VCaP (cell line): ENCODE results near the gene RAD51B.

Experiments
- H3K27ac ChIP-seq: fragments of 450-650 bp; 2 replicates; pipeline ENCODE4 v1.5.1; 2017
- TF ChIP-seq, protein P1 (sequence below): fragments of 450-650 bp; conservative IDR thresholded peaks from 2 replicates; pipeline ENCODE4 v1.5.1; 2017; ENCODE audit warnings: mild to moderate bottlenecking, moderate library complexity

The RAD51B gene

DNA sequence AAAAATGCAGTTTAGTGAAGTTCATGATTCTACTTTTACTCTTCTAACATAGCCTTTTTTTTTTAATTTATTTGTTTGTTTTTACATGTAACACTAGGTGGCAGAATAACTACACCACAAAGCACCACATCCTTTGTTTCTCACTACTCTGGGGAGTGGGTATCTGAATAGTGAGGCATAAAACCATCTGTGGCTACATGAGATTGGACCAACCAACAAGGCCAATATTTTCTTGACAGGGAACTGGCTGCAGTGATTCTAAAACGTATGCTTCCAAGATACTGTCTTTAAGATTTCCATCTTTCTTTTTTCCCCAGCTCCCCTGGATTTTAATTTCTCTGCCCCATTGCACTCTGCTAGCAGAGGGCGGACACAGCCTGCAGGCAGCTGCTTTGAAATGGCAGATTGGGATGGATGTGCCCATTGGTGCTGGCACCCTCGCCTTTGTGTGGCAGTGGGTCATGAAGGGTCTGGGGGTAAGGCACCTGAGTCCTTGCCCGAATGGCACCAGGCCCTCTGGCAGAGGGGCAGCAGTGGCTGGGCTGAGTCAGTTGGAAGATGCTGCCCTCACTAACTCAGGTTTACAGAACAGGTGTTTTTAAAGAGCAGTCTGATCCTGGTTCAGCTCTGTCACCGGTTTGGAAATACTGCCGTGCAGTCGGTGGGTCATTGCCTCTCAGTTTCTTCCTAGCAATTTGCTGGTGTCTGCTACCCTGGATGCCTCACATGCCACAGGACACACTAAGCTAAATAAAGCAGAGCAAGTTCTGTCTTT lies 429.1 kb downstream of the RAD51B start:
- TF ChIP-seq, protein P1, sequence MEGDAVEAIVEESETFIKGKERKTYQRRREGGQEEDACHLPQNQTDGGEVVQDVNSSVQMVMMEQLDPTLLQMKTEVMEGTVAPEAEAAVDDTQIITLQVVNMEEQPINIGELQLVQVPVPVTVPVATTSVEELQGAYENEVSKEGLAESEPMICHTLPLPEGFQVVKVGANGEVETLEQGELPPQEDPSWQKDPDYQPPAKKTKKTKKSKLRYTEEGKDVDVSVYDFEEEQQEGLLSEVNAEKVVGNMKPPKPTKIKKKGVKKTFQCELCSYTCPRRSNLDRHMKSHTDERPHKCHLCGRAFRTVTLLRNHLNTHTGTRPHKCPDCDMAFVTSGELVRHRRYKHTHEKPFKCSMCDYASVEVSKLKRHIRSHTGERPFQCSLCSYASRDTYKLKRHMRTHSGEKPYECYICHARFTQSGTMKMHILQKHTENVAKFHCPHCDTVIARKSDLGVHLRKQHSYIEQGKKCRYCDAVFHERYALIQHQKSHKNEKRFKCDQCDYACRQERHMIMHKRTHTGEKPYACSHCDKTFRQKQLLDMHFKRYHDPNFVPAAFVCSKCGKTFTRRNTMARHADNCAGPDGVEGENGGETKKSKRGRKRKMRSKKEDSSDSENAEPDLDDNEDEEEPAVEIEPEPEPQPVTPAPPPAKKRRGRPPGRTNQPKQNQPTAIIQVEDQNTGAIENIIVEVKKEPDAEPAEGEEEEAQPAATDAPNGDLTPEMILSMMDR: peak; percentile 78
- peak overlapping the region; percentile 50 for H3K27ac ChIP-seq

DNA sequence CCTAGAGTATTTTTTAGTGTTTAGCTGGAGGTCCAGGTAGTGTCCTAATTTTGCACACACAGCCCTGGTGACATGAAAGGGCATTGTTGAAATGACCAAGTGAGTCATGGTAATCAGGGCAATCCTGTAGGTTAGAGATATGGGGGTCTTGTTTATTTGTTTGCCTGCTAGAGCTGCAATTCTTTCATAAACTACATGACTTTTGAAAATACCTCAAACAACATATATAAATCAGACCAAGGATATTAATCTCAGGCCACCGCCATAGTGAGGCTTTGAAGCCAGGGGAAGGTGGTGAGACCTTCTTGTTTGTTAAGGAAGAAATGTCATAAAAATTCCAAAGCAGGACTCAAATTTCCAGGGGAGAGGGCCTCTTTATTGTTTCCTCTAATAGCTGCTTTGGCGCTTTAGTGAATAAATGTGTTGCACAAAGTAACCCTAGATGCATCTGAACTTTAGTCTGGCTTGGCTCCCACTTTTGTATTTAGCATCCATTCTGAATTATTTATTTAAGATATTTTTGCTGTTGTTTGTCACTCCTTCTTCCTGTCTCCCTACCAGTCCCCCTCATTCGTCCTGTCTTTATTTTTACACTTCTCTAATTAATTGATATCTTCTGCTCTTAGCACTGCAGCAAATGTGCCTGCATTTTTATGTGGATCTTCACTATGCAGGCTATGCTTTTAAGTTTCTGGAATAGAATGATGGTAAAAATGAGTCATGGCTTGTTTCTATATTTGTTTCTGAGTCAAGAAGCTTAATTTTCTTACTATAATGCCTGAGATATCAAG lies 430.3 kb downstream of the RAD51B start:
- H3K27ac ChIP-seq: peak overlapping the region; percentile 50; the same call in 1 of the 2 replicates
- TF ChIP-seq, protein P1: no peak

GRCh38 chr14:68250927-68251768 lies 431.6 kb downstream of the RAD51B start:
- H3K27ac ChIP-seq: no peak overlapping the region; the same call in 1 of the 2 replicates
- TF ChIP-seq, protein P1: 0 out of 2 replicates have a peak, but pooled peaks have one; percentile 11

GRCh38 chr14:68251769-68252100 lies 432.2 kb downstream of the RAD51B start:
- TF ChIP-seq, protein P1: no peak
- no peak overlapping the region for H3K27ac ChIP-seq

- no peak overlapping the region for H3K27ac ChIP-seq
- TF ChIP-seq, protein P1: no peak
These were observed 433.7 kb downstream of the RAD51B start for GRCh38 chr14:68253160-68253780.

DNA sequence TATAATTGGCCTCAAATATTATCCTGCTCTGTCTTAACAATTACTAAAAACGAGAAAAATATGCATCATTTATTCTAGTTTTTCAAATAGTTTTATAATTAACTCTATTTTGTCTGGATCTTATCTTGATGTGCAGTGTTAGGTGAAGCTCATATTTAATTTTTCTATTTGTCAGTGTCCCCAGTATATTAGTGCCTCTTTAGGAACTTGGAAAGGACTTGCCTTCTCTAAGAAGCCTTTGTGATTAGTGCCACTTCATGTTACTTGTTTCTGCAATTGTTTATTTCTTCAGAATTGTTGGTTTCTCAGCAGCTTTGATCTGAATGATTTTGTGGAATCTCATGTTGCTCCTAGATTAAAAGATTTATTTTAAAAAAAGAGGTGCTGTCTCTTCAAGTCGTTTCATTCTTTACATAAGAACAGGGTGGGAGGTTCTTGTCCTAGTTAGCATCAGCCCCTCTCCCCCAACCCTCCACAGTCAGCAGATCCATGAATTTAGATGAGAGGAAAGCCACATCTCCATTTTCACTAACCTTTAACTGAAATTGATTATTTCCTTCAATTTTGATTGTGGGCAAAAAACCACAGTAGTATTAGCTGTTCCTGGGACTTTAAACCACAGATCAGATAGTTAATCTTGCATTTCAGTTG lies 434.4 kb downstream of the RAD51B start:
- TF ChIP-seq, protein P1: no peak
- H3K27ac ChIP-seq: no peak overlapping the region; the same call in 1 of the 2 replicates
